ENCODE data around the gene TP53BP2.
A peak's percentile ranks its signal among the peaks of the same experiment; 100 is the strongest.

The TP53BP2 gene

DNA sequence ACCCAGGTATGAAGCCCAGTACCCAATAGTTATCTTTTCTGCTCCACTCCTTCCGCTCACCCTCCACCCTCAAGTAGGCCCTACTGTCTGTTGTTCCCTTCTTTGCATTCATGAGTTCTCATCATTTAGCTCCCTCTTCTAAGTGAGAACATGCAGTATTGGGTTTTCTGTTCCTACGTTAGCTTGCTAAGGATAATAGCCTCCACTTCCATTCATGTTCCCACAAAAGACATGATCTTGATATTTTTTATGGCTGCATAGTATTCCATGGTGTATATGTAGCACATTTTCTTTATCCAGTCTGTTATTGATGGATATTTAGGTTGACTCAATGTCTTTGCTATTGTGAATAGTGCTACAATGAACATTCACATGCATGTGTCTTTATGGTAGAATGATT lies 2.8 kb upstream of the TP53BP2 start:
- Histone ChIP-seq H3K4me2 (ENCODE audit: low read depth, low read length, poor library complexity, severe bottlenecking) (no peak overlapping the region), H3K27me3 (ENCODE audit: insufficient read depth, low read length, poor library complexity, severe bottlenecking) (no peaks in the 10 kb centered on the region), H2AFZ (ENCODE audit: low read length) (no peak overlapping the region), H4K20me1 (ENCODE audit: insufficient read depth, low read length, poor library complexity, severe bottlenecking) (peaks cover 14% of the 10 kb centered on the region), H3K36me3 (ENCODE audit: insufficient read depth, low read length) (no peaks in the 10 kb centered on the region), H3F3A (ENCODE audit: low read depth) (no peaks in the 10 kb centered on the region), H3K79me2 (ENCODE audit: insufficient read depth, low read length) (peaks cover 20% of the 10 kb centered on the region), H3K9me3 (ENCODE audit: insufficient read depth, low read depth, low read length) (no peaks in the 10 kb centered on the region), H3K4me1 (ENCODE audit: insufficient read depth, low read length, poor library complexity, severe bottlenecking) (peaks cover 13% of the 10 kb centered on the region), H3K4me3 (ENCODE audit: low read length, poor library complexity, severe bottlenecking) (no peak overlapping the region), H3K9me2 (replicated peaks; ENCODE audit: low read depth, low read length) (no peaks in the 10 kb centered on the region), H3K9ac (ENCODE audit: low read depth, low read length, poor library complexity, severe bottlenecking) (no peak overlapping the region)
- TF ChIP-seq EZH2phosphoT487 (IDR thresholded peaks at IDR 0.05; ENCODE audit: borderline replicate concordance), result no peak
- TF ChIP-seq, protein P1, sequence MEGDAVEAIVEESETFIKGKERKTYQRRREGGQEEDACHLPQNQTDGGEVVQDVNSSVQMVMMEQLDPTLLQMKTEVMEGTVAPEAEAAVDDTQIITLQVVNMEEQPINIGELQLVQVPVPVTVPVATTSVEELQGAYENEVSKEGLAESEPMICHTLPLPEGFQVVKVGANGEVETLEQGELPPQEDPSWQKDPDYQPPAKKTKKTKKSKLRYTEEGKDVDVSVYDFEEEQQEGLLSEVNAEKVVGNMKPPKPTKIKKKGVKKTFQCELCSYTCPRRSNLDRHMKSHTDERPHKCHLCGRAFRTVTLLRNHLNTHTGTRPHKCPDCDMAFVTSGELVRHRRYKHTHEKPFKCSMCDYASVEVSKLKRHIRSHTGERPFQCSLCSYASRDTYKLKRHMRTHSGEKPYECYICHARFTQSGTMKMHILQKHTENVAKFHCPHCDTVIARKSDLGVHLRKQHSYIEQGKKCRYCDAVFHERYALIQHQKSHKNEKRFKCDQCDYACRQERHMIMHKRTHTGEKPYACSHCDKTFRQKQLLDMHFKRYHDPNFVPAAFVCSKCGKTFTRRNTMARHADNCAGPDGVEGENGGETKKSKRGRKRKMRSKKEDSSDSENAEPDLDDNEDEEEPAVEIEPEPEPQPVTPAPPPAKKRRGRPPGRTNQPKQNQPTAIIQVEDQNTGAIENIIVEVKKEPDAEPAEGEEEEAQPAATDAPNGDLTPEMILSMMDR (conservative IDR thresholded peaks at IDR 0.05; ENCODE audit: low read length), result no peak

DNA sequence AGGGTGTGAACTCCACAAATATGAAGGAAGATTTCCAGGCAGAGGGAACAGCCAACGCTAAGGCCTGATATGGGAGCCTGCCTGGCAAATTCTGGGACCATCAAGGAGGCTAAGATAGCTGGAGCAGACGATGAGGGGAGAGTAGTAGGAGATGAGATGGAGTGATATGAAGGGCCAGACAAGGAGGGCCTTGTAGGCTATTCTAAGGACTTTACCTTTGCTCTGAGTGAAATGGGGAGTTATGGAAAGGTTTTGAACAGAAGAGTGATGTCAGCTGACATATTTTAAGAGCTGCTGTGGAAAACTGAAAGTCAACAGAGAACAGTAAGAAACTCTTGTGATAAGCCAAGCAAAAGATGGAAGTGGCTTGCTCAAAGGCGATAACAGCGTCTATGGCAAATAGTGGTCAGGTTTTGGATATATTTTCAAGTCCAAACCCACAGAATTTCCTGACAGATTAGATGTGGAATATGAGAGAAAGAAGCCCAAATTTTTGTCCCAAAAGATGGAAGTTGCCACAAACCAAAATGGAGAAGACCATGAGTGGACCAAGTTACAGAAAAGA lies 2.1 kb upstream of the TP53BP2 start:
- H3K4me3 ChIP-seq (ENCODE audit: low read length, poor library complexity, severe bottlenecking), result no peak overlapping the region
- H3K79me2 ChIP-seq (ENCODE audit: insufficient read depth, low read length), result peaks cover 27% of the 10 kb centered on the region
- peaks cover 17% of the 10 kb centered on the region for H3K4me1 ChIP-seq (ENCODE audit: insufficient read depth, low read length, poor library complexity, severe bottlenecking)
- H2AFZ ChIP-seq (ENCODE audit: low read length), result no peak overlapping the region
- H3K9ac ChIP-seq (ENCODE audit: low read depth, low read length, poor library complexity, severe bottlenecking), result no peak overlapping the region
- no peak overlapping the region for H3K4me2 ChIP-seq (ENCODE audit: low read depth, low read length, poor library complexity, severe bottlenecking)
- H3K9me3 ChIP-seq (ENCODE audit: insufficient read depth, low read depth, low read length), result no peaks in the 10 kb centered on the region
- TF ChIP-seq, protein P1 (conservative IDR thresholded peaks at IDR 0.05; ENCODE audit: low read length), result no peak
- no peak for TF ChIP-seq EZH2phosphoT487 (IDR thresholded peaks at IDR 0.05; ENCODE audit: borderline replicate concordance)
- H3F3A ChIP-seq (ENCODE audit: low read depth), result no peaks in the 10 kb centered on the region
- no peaks in the 10 kb centered on the region for H3K9me2 ChIP-seq (replicated peaks; ENCODE audit: low read depth, low read length)
- H3K27me3 ChIP-seq (ENCODE audit: insufficient read depth, low read length, poor library complexity, severe bottlenecking), result no peaks in the 10 kb centered on the region
- no peaks in the 10 kb centered on the region for H3K36me3 ChIP-seq (ENCODE audit: insufficient read depth, low read length)
- peaks cover 17% of the 10 kb centered on the region for H4K20me1 ChIP-seq (ENCODE audit: insufficient read depth, low read length, poor library complexity, severe bottlenecking)

DNA sequence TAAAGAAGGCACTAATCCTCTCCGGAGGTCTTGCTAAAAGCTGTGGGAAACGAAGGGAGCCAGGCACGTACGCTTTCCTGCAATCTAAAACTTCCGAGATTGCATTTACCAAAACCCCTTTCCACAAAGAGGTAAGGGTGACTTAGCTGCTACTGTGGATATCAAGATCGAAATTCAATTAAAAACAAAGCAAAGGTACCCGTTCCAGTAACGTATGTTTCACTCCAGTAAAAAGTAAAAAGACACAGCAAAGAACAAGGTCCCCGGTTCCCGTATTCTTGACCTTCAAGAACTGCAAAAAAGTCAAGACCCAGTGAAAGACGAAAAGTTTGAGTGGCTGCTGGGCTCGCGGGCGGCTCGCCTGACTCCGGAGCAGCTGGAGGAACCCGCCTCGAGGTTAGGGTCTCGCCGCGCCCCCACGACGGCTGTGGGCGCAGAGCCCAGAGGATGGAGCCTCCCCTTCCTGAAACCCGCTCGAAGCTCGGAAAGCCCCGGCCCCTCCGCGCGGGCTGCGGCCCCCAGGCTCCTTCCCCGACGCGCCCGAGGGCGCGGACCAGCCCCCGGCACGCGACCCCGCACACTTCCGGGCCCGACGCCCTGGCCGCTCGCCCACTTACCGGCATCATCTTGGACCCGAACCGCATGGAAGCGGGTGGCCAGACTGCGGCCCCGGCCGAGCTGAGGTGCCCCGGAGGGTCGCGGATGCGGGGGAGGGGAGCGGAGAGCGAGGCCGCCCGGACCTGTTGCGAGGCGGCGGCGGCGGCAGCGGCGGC lies 524 bp downstream of the TP53BP2 start:
- Histone ChIP-seq H3K36me3 (ENCODE audit: insufficient read depth, low read length) (no peaks in the 10 kb centered on the region), H2AFZ (ENCODE audit: low read length) (peak overlapping the region; percentile 85), H3K4me1 (ENCODE audit: insufficient read depth, low read length, poor library complexity, severe bottlenecking) (peaks cover 32% of the 10 kb centered on the region), H3K27me3 (ENCODE audit: insufficient read depth, low read length, poor library complexity, severe bottlenecking) (no peaks in the 10 kb centered on the region), H4K20me1 (ENCODE audit: insufficient read depth, low read length, poor library complexity, severe bottlenecking) (peaks cover 40% of the 10 kb centered on the region), H3K9me2 (replicated peaks; ENCODE audit: low read depth, low read length) (no peaks in the 10 kb centered on the region), H3K4me2 (ENCODE audit: low read depth, low read length, poor library complexity, severe bottlenecking) (peak overlapping the region; percentile 84), H3F3A (ENCODE audit: low read depth) (0 out of 2 replicates have a peak, but pooled peaks cover 3% of the 10 kb centered on the region), H3K79me2 (ENCODE audit: insufficient read depth, low read length) (peaks cover 52% of the 10 kb centered on the region), H3K4me3 (ENCODE audit: low read length, poor library complexity, severe bottlenecking) (peak overlapping the region; percentile 84), H3K9me3 (ENCODE audit: insufficient read depth, low read depth, low read length) (no peaks in the 10 kb centered on the region), H3K9ac (ENCODE audit: low read depth, low read length, poor library complexity, severe bottlenecking) (peak overlapping the region; percentile 81)
- TF ChIP-seq EZH2phosphoT487 (IDR thresholded peaks at IDR 0.05; ENCODE audit: borderline replicate concordance), result no peak
- TF ChIP-seq, protein P1 (conservative IDR thresholded peaks at IDR 0.05; ENCODE audit: low read length), result no peak
